Left ventricle myocardium inferior (tissue), 1 donor: ENCODE measurements around the gene RBKS. TPM values are rescaled to one million over a fixed set of nuclear protein-coding genes. Genes with fewer than 3 reads are reported as not detected.
A peak's percentile ranks its signal among the peaks of the same experiment; 100 is the strongest.

Experiments
- DNase-seq: peaks from one replicate; pipeline ENCODE4 v3.0.0-alpha.2; 2020
- H3K27ac ChIP-seq: fragments of 200-600 bp; replicated peaks from 2 replicates; pipeline ENCODE4 v1.8.0; 2021
- H3K27me3 ChIP-seq: fragments of 200-600 bp; 2 replicates; pipeline ENCODE4 v1.8.0; 2021; ENCODE audit warnings: low read depth
- H3K36me3 ChIP-seq: fragments of 200-600 bp; 2 replicates; pipeline ENCODE4 v1.8.0; 2021
- H3K4me1 ChIP-seq: fragments of 200-600 bp; 2 replicates; pipeline ENCODE4 v1.8.0; 2021
- H3K4me3 ChIP-seq: fragments of 200-600 bp; 2 replicates; pipeline ENCODE4 v1.8.0; 2021; ENCODE audit warnings: mild to moderate bottlenecking, moderate library complexity
- H3K9me3 ChIP-seq: fragments of 200-600 bp; replicated peaks from 2 replicates; pipeline ENCODE4 v1.8.0; 2021
- intact Hi-C: fragments of 100-400 bp; cut with micrococcal nuclease; formaldehyde crosslinking; loops from one replicate; pipeline ENCODE4 v1.11.0; 2022
- total RNA-seq: library from RNA; stranded (reverse); fragmentation: NEBNext Ultra II Directional; extraction: Animal tissue kit (Norgen Biotek cat#: 25700); gene quantifications from one replicate; pipeline ENCODE4 v1.2.1, GENCODE V29; 2021
- TF ChIP-seq, protein P1 (sequence below): fragments of 200-600 bp; IDR thresholded peaks from 2 replicates; pipeline ENCODE4 v1.8.0; 2021; ENCODE audit warnings: antibody characterized with exemption, mild to moderate bottlenecking, borderline replicate concordance
- donor health status: DM: no; HTN: yes; CAD: no; lungs with severe emphysema.

The RBKS gene
- total RNA-seq, 1 donor from 2014 or later, result 2.7 TPM

DNA sequence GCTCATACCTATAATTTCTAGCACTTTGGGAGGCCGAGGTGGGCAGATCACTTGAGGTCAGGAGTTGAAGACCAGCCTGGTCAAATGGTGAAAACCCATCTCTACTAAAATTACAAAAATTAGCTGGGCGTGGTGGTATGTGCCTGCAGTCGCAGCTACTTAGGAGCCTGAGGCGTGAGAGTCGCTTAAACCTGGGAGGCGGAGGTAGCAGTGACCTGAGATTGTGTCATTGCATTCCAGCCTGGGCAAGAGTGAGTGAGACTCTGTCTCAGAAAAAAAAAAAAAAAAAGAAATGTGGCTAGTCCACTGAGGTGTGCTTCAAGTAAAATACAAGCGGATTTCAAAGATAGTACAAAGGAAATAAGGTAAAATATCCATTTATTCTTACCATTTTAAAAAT lies 46.2 kb downstream of the RBKS start:
- Histone ChIP-seq H3K9me3 (no peaks in the 10 kb centered on the region), H3K27me3 (no peaks in the 10 kb centered on the region), H3K4me1 (peaks cover 10% of the 10 kb centered on the region), H3K27ac (no peak overlapping the region), H3K36me3 (no peaks in the 10 kb centered on the region), H3K4me3 (no peak overlapping the region)
- DNase-seq, result no peak
- TF ChIP-seq, protein P1, sequence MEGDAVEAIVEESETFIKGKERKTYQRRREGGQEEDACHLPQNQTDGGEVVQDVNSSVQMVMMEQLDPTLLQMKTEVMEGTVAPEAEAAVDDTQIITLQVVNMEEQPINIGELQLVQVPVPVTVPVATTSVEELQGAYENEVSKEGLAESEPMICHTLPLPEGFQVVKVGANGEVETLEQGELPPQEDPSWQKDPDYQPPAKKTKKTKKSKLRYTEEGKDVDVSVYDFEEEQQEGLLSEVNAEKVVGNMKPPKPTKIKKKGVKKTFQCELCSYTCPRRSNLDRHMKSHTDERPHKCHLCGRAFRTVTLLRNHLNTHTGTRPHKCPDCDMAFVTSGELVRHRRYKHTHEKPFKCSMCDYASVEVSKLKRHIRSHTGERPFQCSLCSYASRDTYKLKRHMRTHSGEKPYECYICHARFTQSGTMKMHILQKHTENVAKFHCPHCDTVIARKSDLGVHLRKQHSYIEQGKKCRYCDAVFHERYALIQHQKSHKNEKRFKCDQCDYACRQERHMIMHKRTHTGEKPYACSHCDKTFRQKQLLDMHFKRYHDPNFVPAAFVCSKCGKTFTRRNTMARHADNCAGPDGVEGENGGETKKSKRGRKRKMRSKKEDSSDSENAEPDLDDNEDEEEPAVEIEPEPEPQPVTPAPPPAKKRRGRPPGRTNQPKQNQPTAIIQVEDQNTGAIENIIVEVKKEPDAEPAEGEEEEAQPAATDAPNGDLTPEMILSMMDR, result no peak
- intact Hi-C loops, result no loop called here

DNA sequence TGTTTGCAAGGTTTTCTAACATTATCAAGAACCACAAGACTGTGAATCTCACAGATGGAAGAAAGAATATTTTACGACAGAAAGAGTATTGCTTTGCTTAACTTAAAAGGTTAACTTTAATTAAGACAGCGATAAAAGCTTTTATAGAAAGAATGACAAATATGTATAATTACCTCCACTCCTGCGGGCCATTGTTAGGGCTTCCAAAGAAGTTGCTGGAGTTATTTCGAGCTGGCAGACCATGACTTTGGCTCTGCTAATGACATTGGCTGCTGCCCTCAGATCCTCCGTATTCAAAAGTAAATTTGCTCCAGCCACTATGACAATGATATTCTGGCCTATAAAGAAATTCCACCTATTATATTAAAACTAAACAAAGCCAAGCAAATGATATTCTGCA lies 47.3 kb downstream of the RBKS start:
- H3K27me3 ChIP-seq, result no peaks in the 10 kb centered on the region
- no peaks in the 10 kb centered on the region for H3K9me3 ChIP-seq
- DNase-seq, result no peak
- TF ChIP-seq, protein P1, result no peak
- intact Hi-C loops, result no loop called here
- H3K4me3 ChIP-seq, result no peak overlapping the region
- peaks cover 14% of the 10 kb centered on the region for H3K4me1 ChIP-seq
- no peaks in the 10 kb centered on the region for H3K36me3 ChIP-seq
- peak overlapping the region; percentile 20 for H3K27ac ChIP-seq

DNA sequence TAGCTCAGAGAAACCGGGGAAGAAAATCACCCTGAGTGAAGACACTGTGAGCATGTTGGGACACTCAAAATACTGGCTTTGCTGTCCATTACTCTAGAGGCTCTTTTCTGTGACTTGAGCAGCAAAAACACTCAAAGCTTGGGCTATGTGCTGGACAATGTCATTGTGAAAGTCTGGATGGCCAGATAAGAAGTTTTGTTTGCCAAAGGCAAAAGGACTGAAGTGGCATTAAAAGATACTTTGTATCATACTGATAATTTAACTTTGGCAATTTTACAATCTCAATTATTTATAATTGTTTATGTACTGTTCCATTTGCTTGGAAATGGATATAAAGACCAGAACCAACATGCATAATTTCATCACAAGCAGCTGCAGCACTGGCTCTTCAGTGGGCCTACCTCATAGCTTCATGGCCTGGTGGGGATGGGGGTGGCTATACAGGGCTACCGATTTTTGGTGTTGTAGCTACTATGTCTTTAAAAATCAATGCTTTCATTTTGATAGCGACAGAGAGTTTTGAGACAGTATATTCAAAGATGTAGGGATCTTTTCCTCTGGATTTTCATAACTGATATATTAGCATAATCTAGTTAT lies 51.1 kb downstream of the RBKS start:
- Histone ChIP-seq H3K4me3 (no peak overlapping the region), H3K4me1 (peaks cover 5% of the 10 kb centered on the region), H3K27me3 (no peaks in the 10 kb centered on the region), H3K9me3 (peaks cover 5% of the 10 kb centered on the region), H3K27ac (no peak overlapping the region), H3K36me3 (no peaks in the 10 kb centered on the region)
- intact Hi-C loops, result no loop called here
- no peak for DNase-seq
- TF ChIP-seq, protein P1, result no peak

DNA sequence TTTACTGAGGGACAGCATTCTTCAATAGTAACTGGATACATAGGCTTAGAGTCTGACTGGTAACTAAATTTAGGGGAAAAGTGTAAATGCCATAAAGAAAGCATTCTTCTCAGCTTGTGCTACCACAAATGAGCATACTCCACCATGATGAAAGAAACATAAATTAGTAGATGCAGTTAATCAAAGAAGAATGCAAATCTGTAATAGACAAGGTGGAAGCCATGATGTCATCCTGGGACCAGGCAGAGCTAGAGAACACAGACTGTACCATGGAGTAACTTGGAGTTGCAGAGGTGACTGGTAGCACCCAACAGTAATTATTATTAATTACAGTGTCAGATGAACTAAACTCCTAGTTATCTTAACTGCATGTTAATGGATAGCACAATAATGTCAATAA lies 51.7 kb downstream of the RBKS start:
- H3K4me1 ChIP-seq, result peaks cover 5% of the 10 kb centered on the region
- H3K9me3 ChIP-seq, result peaks cover 5% of the 10 kb centered on the region
- intact Hi-C loops, result no loop called here
- H3K27ac ChIP-seq, result no peak overlapping the region
- DNase-seq, result no peak
- no peaks in the 10 kb centered on the region for H3K27me3 ChIP-seq
- H3K36me3 ChIP-seq, result no peaks in the 10 kb centered on the region
- H3K4me3 ChIP-seq, result no peak overlapping the region
- TF ChIP-seq, protein P1, result no peak

DNA sequence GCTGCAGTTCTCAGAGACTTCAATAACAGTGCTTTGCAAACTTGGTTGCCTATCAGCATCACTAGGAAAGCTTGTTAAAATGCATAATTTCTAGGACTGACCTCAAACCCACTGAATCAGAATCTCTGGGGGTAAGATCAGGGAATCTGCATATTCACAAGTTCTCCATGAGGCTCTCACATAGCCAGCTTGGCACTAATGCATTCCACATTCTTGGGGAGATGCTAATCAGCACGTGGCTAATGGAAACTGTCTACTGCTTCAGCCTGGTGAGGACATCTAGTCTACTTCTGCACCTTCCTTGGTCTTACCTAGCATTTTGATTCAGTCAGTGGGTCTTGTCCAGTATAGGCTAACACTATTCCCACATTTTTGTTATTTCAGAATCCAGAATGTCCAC lies 56.3 kb downstream of the RBKS start:
- H3K27ac ChIP-seq, result no peak overlapping the region
- no peak overlapping the region for H3K4me3 ChIP-seq
- peaks cover 5% of the 10 kb centered on the region for H3K9me3 ChIP-seq
- peaks cover 3% of the 10 kb centered on the region for H3K4me1 ChIP-seq
- intact Hi-C loops, result no loop called here
- no peaks in the 10 kb centered on the region for H3K27me3 ChIP-seq
- H3K36me3 ChIP-seq, result peaks cover 7% of the 10 kb centered on the region
- TF ChIP-seq, protein P1, result no peak
- DNase-seq, result no peak
